ENCODE results near the gene TRMT13.
"Not testable (repeated sequence)": the region's sequence is repeated elsewhere in the genome, so short reads cannot be mapped to it uniquely, and the experiment has no call there.

Gene TRMT13

DNA sequence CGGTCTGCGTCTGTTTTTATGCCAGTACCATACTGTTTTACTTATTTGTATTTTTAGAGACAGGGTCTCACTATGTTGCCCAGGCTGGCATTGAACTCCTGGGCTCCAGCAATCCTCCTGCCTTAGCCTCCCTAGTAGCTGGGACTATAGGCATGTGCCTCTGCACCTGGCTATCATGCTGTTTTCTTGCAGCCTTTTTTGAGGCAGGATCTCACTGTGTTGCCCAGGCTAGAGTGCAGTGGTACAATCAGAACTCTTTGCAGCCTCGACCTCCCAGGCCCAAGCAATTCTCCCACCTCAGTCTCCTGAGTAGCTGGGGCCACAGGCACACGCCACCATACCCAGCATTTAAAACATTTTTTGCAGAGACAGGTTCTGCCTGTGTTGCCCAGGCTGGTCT is 50.4 kb downstream of the TRMT13 start:
- no peak for TF ChIP-seq CTCF (conservative IDR thresholded peaks at IDR 0.05)
- H3K27ac ChIP-seq = no peak overlapping the region

- TF ChIP-seq CTCF (conservative IDR thresholded peaks at IDR 0.05) = no peak
- no peak overlapping the region for H3K27ac ChIP-seq
These were observed 51.6 kb downstream of the TRMT13 start for GRCh38 chr1:100184536-100184935.

GRCh38 chr1:100187912-100188311 is 54.9 kb downstream of the TRMT13 start:
- TF ChIP-seq CTCF (conservative IDR thresholded peaks at IDR 0.05) = no peak
- peak overlapping the region; percentile 53; the same call in 1 of the 2 replicates for H3K27ac ChIP-seq

DNA sequence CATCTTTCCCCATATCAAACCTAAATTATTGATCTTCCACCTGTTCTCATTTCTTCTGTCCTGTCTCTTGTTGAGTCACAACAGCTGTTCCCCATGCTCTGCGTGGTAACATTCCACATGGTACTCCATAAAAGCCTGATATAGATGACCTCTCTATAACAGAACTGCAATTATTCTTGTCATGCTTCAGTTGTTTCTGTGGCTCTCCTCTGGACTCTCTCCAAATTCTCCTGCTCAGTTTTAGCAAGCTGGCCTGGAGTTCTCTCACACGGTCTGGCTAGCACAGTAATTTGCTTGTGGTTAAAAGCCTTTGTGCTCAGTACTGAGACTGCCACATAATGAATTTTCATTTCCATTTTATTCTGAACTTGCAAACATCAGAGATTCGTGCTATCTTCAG is 55.7 kb downstream of the TRMT13 start:
- no peak for TF ChIP-seq CTCF (conservative IDR thresholded peaks at IDR 0.05)
- peak overlapping the region; percentile 53 for H3K27ac ChIP-seq

- no peak for TF ChIP-seq CTCF (conservative IDR thresholded peaks at IDR 0.05)
- H3K27ac ChIP-seq = no peak overlapping the region
These were observed 65.6 kb downstream of the TRMT13 start for GRCh38 chr1:100198596-100198995.

DNA sequence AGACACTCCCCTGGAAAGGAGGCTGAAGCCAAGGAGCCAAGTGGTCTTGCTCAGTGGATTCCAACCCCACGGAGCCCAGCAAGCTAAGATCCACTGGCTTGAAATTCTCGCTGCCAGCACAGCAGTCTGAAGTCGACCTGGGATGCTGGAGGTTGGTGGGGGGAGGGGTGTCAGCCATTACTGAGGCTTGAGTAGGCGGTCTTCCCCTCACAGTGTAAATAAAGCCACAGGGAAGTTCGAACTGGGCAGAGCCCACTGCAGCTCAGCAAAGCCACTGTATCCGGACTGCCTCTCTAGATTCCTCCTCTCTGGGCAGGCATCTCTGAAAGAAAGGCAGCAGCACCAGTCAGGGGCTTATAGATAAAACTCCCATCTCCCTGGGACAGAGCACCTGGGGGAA is 67.1 kb downstream of the TRMT13 start:
- not testable (repeated sequence) for H3K27ac ChIP-seq
